Liver (tissue), 9 donors: ENCODE data around the gene EXD3. TPM values are rescaled to one million over a fixed set of nuclear protein-coding genes. Genes with fewer than 3 reads are reported as not detected.

Experiments
- DNase-seq: peaks from one replicate; pipeline ENCODE4 v3.0.0-alpha.2; 2017; ENCODE audit warnings: low spot score
- H3K27ac ChIP-seq, 2 donors: one replicate each; pipeline ENCODE4 v1.7.0; 2013; ENCODE audit warnings: inconsistent platforms in 2 of 2, low read length in 2 of 2, control low read depth in 1 of 2, low read depth in 1 of 2, mild to moderate bottlenecking in 1 of 2
- H3K27me3 ChIP-seq, 4 donors: one replicate each; pipeline versions ENCODE4 v1.6.1 to v1.7.0; 2013; ENCODE audit warnings: low read length in 3 of 4, inconsistent platforms in 1 of 4, mild to moderate bottlenecking in 1 of 4, moderate library complexity in 1 of 4; ENCODE audit not compliant: control insufficient read depth in 4 of 4, insufficient read depth in 4 of 4
- H3K36me3 ChIP-seq, 4 donors: one replicate each; pipeline versions ENCODE4 v1.6.1 to v1.7.0; 2013; ENCODE audit warnings: low read length in 3 of 4, mild to moderate bottlenecking in 3 of 4, low read depth in 1 of 4, moderate library complexity in 1 of 4; ENCODE audit not compliant: control insufficient read depth in 4 of 4, insufficient read depth in 3 of 4
- H3K4me1 ChIP-seq, 4 donors: one replicate each; pipeline versions ENCODE4 v1.6.1 to v1.7.0; 2013; ENCODE audit warnings: low read length in 3 of 4, mild to moderate bottlenecking in 3 of 4, moderate library complexity in 1 of 4; ENCODE audit not compliant: control insufficient read depth in 4 of 4, insufficient read depth in 4 of 4
- H3K4me3 ChIP-seq, 3 donors: one replicate each; pipeline versions ENCODE4 v1.6.1 to v1.7.0; 2013; ENCODE audit warnings: low read length in 3 of 3, control low read depth in 1 of 3, low read depth in 1 of 3, mild to moderate bottlenecking in 1 of 3
- H3K9ac ChIP-seq, 2 donors: one replicate each; pipeline ENCODE4 v1.7.0; 2013; ENCODE audit warnings: low read length in 2 of 2, mild to moderate bottlenecking in 2 of 2, moderate library complexity in 2 of 2, control low read depth in 1 of 2, low read depth in 1 of 2
- H3K9me3 ChIP-seq, 4 donors: one replicate each; pipeline versions ENCODE4 v1.6.1 to v1.7.0; 2013; ENCODE audit warnings: low read length in 3 of 4; ENCODE audit not compliant: control insufficient read depth in 4 of 4
- EGR1 ChIP-seq, 2 donors: IDR thresholded peaks; 2 replicates each; pipeline ENCODE4 v1.6.1; 2016 to 2018; ENCODE audit warnings: antibody characterized with exemption in 2 of 2, low read depth in 2 of 2
- HNF4A ChIP-seq, 2 donors: conservative IDR thresholded peaks; 2 replicates each; pipeline ENCODE4 v1.6.1; 2016; ENCODE audit warnings: antibody characterized with exemption in 2 of 2, mild to moderate bottlenecking in 2 of 2
- HNF4G ChIP-seq: IDR thresholded peaks from 2 replicates; pipeline ENCODE4 v1.6.1; 2016; ENCODE audit warnings: antibody characterized with exemption
- NR2F2 ChIP-seq: IDR thresholded peaks from 2 replicates; pipeline ENCODE4 v1.6.1; 2016; ENCODE audit warnings: antibody characterized with exemption
- SP1 ChIP-seq: IDR thresholded peaks from 2 replicates; pipeline ENCODE4 v1.6.1; 2018; ENCODE audit warnings: antibody characterized with exemption, mild to moderate bottlenecking
- TAF1 ChIP-seq: conservative IDR thresholded peaks from 2 replicates; pipeline ENCODE4 v1.6.1; 2016; ENCODE audit warnings: antibody characterized with exemption, mild to moderate bottlenecking
- YY1 ChIP-seq: IDR thresholded peaks from 2 replicates; pipeline ENCODE4 v1.6.1; 2016; ENCODE audit warnings: antibody characterized with exemption, mild to moderate bottlenecking
- WGBS: extraction: QIAGEN DNeasy Blood & Tissue Kit; methylation state at CpG from one replicate; pipeline ENCODE4 v1.1.7; 2013; 5-methylcytosine and 5-hydroxymethylcytosine counted together
- polyA plus RNA-seq, 2 donors: library from polyadenylated mRNA; stranded (reverse) in 1 of 2; unstranded in 1 of 2; fragments of 200-250 nt in 1 of 2; fragments of >200 nt in 1 of 2; fragmentation: Nextera tagmentation in 1 of 2; extraction: Ambion mirVana in 1 of 2; gene quantifications; one replicate each; pipeline versions ENCODE4 v1.2.1 to v1.2.3, GENCODE V29; 2013 to 2015
- total RNA-seq, 2 donors: library from RNA; depleted of rRNA; stranded (reverse); fragments of >200 nt; gene quantifications; one replicate each; pipeline ENCODE4 v1.2.3, GENCODE V29; 2014
- TF ChIP-seq, protein P1 (sequence below): IDR thresholded peaks from 2 replicates; pipeline ENCODE4 v1.6.1; 2016; ENCODE audit warnings: antibody characterized with exemption
- TF ChIP-seq, protein P2 (sequence below): IDR thresholded peaks from 2 replicates; pipeline ENCODE4 v1.6.1; 2016; ENCODE audit warnings: antibody characterized with exemption
- TF ChIP-seq, protein P3 (sequence below): IDR thresholded peaks from 2 replicates; pipeline ENCODE4 v1.6.1; 2016; ENCODE audit warnings: antibody characterized with exemption, mild to moderate bottlenecking
- TF ChIP-seq, protein P4 (sequence below): fragments of 150-350 bp; IDR thresholded peaks from 2 replicates; pipeline ENCODE4 v1.5.1; 2017; ENCODE audit warnings: improper control_type of control experiment, low read depth, low read length; ENCODE audit not compliant: missing input control
- donor health status: healthy.
- donor health status: healthy.
- donor health status: healthy.
- donor health status: healthy.
- donor health status: healthy.

Gene EXD3
- total and polyA plus RNA-seq, 4 donors: 2.5 to 6.7 (median 3.7) TPM

DNA sequence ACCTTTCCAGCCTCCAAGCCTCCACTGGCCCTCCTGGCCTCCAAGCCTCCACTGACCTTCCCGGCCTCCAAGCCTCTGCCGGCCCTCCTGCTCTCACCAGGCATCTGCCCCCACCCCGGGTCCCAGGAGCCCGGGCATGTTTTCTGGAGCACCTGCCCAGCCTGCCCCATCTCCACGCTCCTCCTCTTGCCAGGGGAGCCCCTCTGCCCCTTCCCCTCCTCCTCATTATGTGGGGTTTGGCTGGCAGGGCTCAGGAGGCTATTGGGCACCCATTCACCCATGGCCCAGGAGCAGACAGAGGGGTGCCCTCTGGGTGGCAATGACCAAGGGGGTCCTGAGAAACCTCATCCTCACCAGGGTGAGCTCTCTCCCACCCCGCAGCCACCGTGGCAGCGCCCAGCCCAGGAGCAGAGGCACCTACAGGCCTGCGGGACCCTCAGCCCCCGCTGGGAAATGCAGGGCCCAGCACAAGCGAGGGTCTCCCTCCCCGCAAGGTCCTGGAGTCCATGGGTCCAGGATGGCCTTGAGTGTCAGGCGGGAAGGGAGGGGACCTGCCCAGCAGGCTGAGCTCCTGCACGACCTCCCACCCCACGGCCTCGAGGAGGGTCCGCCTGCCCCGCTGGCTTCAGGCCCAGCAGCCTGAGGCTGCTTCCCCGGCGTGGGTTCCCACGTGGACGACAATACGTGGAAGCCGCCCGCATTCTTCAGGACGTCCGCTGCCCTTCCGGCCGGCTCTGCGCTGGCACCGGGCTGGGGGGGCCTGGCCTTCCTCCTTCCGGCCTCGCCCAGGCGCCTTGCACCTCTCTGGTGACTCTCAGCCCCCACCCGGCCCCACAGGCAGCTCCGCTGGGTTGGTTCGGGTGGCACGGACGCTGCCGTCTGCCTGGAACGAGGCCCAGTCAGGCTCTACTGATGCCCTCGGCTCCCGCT is 69.5 kb downstream of the EXD3 start:
- H3K27ac ChIP-seq: no peak overlapping the region
- no peak for DNase-seq
- H3K4me1 ChIP-seq: no peaks in the 10 kb centered on the region
- 90% methylated on average over 43 of the region's 43 CpGs for WGBS
- H3K4me3 ChIP-seq: no peak overlapping the region
- TF ChIP-seq TAF1 (no peak), NR2F2 (peak; percentile 18)
- peaks cover 5 to 13% (median 9%) of the 10 kb centered on the region in 4 donors for H3K9me3 ChIP-seq
- H3K36me3 ChIP-seq: no peaks in the 10 kb centered on the region
- H3K27me3 ChIP-seq: no peaks in the 10 kb centered on the region
- no peak overlapping the region for H3K9ac ChIP-seq

DNA sequence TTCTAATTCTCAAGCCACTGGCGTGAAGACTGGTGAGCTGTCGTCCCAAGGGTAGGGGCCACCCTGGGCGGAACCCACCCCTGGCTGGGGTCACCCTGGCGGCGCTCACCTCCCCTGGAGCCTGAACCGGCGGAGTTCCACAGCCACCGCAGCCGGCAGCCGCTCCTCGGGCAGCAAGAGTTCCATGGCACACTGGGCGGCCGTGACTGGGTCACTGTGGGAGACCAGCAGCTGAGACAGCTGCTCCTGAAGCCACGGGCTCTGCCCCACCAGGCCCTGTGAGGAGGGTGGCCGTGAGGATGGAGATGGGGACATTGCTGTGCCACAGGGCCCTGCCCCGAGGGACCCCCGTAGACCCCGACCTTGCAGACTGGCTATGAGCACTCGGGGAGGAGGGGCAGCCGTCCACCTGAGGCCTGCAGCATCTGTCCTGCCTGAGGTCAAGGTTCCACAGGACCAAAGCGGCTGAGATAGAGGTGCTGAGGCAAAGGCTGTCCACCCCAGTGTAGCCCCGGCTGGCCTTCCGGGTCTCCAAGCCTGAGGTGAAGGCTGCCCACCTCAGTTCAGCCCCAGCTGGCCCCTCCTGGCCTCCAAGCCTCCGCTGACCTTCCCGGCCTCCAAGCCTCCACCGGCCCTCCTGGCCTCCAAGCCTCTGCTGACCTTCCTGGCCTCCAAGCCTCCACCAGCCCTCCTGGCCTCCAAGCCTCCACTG is 70.3 kb downstream of the EXD3 start:
- Histone ChIP-seq H3K9me3 (peaks cover 5 to 9% (median 7%) of the 10 kb centered on the region in 4 donors), H3K27ac (no peak overlapping the region), H3K36me3 (peaks cover 0 to 2% (median 0%) of the 10 kb centered on the region in 4 donors), H3K9ac (no peak overlapping the region), H3K4me3 (no peak overlapping the region), H3K27me3 (no peaks in the 10 kb centered on the region), H3K4me1 (no peaks in the 10 kb centered on the region)
- DNase-seq: no peak
- 92% methylated on average over 26 of the region's 26 CpGs for WGBS
- TF ChIP-seq YY1 (no peak), TAF1 (no peak), SP1 (no peak), HNF4A (conservative IDR thresholded peaks at IDR 0.05) (no peak), NR2F2 (no peak), EGR1 (IDR thresholded peaks at IDR 0.05; ENCODE audit: low read depth in 2 of 2) (no peak), HNF4G (no peak)
- TF ChIP-seq, protein P1, sequence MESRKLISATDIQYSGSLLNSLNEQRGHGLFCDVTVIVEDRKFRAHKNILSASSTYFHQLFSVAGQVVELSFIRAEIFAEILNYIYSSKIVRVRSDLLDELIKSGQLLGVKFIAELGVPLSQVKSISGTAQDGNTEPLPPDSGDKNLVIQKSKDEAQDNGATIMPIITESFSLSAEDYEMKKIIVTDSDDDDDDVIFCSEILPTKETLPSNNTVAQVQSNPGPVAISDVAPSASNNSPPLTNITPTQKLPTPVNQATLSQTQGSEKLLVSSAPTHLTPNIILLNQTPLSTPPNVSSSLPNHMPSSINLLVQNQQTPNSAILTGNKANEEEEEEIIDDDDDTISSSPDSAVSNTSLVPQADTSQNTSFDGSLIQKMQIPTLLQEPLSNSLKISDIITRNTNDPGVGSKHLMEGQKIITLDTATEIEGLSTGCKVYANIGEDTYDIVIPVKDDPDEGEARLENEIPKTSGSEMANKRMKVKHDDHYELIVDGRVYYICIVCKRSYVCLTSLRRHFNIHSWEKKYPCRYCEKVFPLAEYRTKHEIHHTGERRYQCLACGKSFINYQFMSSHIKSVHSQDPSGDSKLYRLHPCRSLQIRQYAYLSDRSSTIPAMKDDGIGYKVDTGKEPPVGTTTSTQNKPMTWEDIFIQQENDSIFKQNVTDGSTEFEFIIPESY: no peak
- TF ChIP-seq, protein P2, sequence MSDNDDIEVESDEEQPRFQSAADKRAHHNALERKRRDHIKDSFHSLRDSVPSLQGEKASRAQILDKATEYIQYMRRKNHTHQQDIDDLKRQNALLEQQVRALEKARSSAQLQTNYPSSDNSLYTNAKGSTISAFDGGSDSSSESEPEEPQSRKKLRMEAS: no peak
- TF ChIP-seq, protein P3, sequence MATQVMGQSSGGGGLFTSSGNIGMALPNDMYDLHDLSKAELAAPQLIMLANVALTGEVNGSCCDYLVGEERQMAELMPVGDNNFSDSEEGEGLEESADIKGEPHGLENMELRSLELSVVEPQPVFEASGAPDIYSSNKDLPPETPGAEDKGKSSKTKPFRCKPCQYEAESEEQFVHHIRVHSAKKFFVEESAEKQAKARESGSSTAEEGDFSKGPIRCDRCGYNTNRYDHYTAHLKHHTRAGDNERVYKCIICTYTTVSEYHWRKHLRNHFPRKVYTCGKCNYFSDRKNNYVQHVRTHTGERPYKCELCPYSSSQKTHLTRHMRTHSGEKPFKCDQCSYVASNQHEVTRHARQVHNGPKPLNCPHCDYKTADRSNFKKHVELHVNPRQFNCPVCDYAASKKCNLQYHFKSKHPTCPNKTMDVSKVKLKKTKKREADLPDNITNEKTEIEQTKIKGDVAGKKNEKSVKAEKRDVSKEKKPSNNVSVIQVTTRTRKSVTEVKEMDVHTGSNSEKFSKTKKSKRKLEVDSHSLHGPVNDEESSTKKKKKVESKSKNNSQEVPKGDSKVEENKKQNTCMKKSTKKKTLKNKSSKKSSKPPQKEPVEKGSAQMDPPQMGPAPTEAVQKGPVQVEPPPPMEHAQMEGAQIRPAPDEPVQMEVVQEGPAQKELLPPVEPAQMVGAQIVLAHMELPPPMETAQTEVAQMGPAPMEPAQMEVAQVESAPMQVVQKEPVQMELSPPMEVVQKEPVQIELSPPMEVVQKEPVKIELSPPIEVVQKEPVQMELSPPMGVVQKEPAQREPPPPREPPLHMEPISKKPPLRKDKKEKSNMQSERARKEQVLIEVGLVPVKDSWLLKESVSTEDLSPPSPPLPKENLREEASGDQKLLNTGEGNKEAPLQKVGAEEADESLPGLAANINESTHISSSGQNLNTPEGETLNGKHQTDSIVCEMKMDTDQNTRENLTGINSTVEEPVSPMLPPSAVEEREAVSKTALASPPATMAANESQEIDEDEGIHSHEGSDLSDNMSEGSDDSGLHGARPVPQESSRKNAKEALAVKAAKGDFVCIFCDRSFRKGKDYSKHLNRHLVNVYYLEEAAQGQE: no peak
- TF ChIP-seq, protein P4, sequence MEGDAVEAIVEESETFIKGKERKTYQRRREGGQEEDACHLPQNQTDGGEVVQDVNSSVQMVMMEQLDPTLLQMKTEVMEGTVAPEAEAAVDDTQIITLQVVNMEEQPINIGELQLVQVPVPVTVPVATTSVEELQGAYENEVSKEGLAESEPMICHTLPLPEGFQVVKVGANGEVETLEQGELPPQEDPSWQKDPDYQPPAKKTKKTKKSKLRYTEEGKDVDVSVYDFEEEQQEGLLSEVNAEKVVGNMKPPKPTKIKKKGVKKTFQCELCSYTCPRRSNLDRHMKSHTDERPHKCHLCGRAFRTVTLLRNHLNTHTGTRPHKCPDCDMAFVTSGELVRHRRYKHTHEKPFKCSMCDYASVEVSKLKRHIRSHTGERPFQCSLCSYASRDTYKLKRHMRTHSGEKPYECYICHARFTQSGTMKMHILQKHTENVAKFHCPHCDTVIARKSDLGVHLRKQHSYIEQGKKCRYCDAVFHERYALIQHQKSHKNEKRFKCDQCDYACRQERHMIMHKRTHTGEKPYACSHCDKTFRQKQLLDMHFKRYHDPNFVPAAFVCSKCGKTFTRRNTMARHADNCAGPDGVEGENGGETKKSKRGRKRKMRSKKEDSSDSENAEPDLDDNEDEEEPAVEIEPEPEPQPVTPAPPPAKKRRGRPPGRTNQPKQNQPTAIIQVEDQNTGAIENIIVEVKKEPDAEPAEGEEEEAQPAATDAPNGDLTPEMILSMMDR: no peak
